AG04449 (cell line): ENCODE measurements around the gene KCNIP1.

Experiments used
- CTCF ChIA-PET: fragments of 350-600 bp; formaldehyde crosslinking; extraction: SDS; loops from one replicate; lab custom pipeline; 2021; ENCODE audit warnings: antibody characterized with exemption; lab: Yijun Ruan, JAX
- POLR2A ChIA-PET: fragments of 400-600, 350-600 bp; formaldehyde crosslinking; extraction: SDS; loops from one replicate; lab custom pipeline; 2020; ENCODE audit warnings: antibody characterized with exemption, inconsistent platforms; lab: Yijun Ruan, JAX
- DNase-seq: peaks from one replicate; pipeline ENCODE4 v3.0.0-alpha.2; 2010; ENCODE audit warnings: low read depth, low spot score
- H3K4me3 ChIP-seq: 2 replicates; pipeline ENCODE4 v1.5.1; 2011; ENCODE audit warnings: low read depth, mild to moderate bottlenecking, control low read depth, low read length
- TF ChIP-seq, protein P1 (sequence below): IDR thresholded peaks from one replicate; pipeline ENCODE4 v1.5.1; 2011; ENCODE audit warnings: mild to moderate bottlenecking, moderate library complexity, low read length, control low read depth, inconsistent platforms; ENCODE audit not compliant: insufficient read depth; ENCODE audit errors: missing control alignments

KCNIP1 gene

DNA sequence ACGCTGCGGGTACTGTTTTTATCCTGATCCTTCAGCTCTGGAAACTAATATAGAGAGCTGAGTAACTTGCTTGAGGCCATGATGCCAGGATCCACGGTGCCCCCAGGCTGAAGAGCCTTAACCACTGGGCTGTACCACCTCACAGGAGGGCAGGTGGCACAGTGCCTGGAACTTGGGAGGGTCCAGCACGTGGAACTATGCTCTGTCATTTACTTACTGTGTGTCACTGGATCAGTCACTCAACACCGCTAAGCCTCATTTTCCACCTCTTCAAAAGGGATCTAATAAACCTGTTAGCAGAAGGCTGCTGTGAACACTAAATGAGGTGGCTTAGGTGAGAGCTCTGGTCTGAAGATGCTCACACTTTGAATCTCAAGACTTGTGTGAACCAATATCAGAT, 29.6 kb downstream of the KCNIP1 start:
- CTCF ChIA-PET = no interaction called here
- H3K4me3 ChIP-seq = no peak overlapping the region
- POLR2A ChIA-PET = no interaction called here
- TF ChIP-seq, protein P1, sequence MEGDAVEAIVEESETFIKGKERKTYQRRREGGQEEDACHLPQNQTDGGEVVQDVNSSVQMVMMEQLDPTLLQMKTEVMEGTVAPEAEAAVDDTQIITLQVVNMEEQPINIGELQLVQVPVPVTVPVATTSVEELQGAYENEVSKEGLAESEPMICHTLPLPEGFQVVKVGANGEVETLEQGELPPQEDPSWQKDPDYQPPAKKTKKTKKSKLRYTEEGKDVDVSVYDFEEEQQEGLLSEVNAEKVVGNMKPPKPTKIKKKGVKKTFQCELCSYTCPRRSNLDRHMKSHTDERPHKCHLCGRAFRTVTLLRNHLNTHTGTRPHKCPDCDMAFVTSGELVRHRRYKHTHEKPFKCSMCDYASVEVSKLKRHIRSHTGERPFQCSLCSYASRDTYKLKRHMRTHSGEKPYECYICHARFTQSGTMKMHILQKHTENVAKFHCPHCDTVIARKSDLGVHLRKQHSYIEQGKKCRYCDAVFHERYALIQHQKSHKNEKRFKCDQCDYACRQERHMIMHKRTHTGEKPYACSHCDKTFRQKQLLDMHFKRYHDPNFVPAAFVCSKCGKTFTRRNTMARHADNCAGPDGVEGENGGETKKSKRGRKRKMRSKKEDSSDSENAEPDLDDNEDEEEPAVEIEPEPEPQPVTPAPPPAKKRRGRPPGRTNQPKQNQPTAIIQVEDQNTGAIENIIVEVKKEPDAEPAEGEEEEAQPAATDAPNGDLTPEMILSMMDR = no peak
- DNase-seq = no peak

DNA sequence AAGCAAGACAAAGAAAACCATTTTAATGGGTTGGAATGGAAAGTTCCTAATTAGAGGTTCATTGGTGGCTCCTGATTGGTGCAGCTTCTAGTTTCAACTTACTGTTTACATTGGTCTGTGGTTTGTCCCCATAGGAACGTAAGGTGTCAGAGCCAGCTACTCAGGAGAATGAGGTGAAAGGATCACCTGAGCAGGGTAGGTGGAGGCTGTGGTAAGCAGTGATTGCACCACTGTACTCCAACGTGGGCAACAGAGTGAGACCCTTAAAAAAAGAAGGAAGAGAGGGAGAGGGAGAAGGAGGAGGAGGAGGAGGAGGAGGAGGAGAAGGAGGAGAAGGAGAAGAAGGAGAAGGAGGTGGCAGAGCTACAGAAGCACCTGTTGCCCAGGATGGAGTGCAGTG, 30.4 kb downstream of the KCNIP1 start:
- ChIA-PET CTCF (no interaction called here), POLR2A (no interaction called here)
- DNase-seq = no peak
- TF ChIP-seq, protein P1 = no peak
- no peak overlapping the region for H3K4me3 ChIP-seq

DNA sequence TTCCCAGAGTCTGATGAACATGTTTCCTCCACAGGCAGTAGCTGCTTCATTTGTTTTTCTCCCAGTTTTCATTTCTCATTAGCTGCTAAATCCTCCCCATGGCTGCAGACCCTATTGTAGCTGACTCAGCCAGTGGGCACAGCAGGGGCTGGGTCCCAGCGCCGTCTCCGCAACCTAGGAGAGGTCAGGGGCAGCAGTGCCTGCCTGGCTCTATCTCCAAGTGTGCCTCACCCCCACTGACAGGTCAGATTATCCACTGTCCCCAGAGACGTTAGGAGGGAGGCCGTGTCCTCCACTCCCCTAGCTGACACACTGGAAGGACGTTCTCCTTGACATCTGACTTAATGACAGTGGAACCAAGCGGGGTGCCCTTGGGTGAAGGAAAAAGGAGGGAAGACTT, 31.1 kb downstream of the KCNIP1 start:
- no peak for DNase-seq
- POLR2A ChIA-PET = no interaction called here
- TF ChIP-seq, protein P1 = no peak
- no peak overlapping the region for H3K4me3 ChIP-seq
- CTCF ChIA-PET = interaction anchor here (1.1 kb wide), 1 partner anchor 89 kb away, joined by 5 read pairs; no protein-coding TSS in a partner anchor

DNA sequence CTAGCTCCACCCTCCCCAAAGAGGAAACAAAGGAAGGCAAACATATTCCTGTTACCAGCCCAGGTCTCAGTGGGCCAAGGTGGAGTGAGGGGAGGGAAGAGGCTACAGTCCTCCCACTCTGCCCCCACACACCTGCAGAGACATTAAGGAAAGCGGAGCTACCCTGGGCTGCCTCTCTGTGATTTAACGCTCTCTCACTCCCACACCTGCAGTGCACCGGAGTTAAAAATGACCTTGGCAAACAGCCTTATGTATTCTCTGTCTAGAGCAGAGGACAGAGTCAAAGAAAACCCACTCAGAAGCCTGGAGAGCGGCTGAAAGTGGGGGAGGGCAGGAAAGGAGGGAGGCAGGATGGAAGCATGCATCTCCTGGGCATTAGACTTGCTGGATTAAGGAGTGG, 32.7 kb downstream of the KCNIP1 start:
- no peak for DNase-seq
- TF ChIP-seq, protein P1 = no peak
- POLR2A ChIA-PET = no interaction called here
- H3K4me3 ChIP-seq = no peak overlapping the region
- CTCF ChIA-PET = no interaction called here

DNA sequence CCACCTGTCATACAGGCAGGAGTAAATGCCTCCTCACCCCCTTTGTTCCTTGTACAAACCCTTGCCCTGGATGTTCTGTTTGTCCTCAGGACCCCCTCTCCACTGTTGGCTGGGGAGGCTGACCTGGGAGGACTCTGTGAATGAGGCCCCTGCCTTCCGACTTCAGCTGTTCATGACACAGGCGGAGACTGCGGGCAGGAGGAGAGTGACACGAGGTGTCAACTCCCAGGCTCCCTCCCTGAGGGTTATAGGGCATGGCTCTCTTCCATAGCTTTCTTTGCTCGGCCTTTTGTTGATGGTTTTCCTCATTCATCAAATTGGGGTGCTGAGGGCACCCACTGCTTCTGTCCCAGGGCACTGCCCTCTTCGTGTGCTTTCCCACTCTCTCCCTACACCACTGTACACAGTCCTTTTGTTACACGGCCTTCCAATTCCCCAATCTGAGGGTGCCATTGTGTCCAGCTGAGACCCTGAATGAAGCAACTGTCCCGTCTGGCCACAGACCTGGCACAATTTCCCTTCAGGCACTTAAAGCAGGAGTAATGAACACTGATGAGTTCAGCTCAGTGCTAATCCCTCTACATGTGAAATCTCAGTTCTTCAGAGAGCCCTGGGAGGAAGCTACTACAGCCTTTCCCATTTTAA, 33.8 kb downstream of the KCNIP1 start:
- no peak overlapping the region for H3K4me3 ChIP-seq
- CTCF ChIA-PET = no interaction called here
- POLR2A ChIA-PET = no interaction called here
- no peak for DNase-seq
- TF ChIP-seq, protein P1 = no peak

DNA sequence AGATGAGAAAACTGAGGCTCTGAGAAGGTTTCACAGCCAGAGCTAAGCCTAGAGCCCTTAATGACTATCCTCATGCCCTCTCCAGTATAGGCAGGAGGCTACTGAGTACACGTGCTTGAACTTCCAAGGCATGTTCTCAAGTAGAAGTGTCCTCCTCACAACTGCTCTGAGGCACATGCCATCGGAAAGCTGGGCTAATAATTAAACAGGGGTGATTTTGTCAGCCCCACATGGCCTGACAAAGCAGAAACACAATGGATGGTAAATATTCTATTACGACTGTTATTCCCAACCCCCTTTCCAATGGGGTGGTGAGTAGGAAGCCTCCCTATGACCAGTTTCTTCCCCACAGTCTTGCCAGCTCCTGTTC, 34.3 kb downstream of the KCNIP1 start:
- ChIA-PET POLR2A (no interaction called here), CTCF (no interaction called here)
- no peak for DNase-seq
- TF ChIP-seq, protein P1 = no peak
- no peak overlapping the region for H3K4me3 ChIP-seq
